ENCODE measurements around the gene TMEM87B.

Gene TMEM87B

DNA sequence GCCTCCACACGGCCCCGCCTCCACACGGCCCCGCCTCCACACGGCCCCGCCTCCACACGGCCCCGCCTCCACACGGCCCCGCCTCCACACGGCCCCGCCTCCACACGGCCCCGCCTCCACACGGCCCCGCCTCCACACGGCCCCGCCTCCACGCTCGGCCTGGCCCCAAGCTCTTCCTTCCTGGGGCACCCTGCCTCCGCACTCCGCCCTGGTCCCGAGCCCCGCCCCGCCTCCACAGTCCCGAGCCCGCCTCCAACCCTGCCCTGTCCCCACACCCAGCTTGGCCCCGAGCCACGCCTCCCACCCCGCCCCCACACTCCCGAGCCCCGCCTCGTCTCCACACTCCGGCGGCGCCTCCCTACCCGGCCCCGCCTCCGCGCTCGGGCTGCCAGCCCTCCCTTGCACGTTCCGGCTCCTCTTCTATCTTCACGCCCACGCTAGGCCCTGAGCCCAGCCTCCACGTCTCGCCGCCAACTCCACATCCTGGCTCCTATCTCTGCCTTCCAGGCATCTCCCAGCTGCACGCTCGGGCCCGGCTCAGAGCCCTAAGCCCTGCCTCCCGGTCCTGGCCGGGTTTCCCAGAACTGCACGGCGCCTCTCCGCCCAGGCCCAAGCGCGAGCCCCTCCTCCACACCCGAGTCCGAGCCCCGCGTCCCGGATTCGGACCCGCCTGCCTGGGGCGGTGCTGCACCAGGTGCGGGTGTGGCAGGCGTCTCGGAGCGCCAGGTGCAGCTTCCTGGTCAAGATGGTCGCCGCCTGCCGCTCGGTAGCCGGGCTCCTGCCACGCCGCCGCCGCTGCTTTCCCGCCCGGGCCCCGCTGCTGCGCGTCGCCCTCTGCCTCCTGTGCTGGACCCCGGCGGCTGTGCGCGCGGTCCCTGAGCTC lies at the start of gene TMEM87B:
Gene TMEM87B, plus strand, starts transcription at position 423 of the 883 bp plus-strand sequence. Its CDS starts 323 bp downstream, at position 746.
- H3K4me1 Mint-ChIP-seq (ENCODE audit: low read depth) = peaks cover 31% of the 10 kb centered on the region
- peaks cover 29% of the 10 kb centered on the region for H3K36me3 Mint-ChIP-seq (ENCODE audit: low read depth)
- no peaks in the 10 kb centered on the region for H3K9me3 Mint-ChIP-seq
- H3K27ac Mint-ChIP-seq = peak within 1 kb of the TSS; percentile 94
- no peaks in the 10 kb centered on the region for H3K27me3 Mint-ChIP-seq
- intact Hi-C loops (cut with micrococcal nuclease) = loop anchor here (5.0 to 10.0 kb wide), 2 partner anchors 200 to 227 kb away; partner anchors contain the start of gene ZC3H8
- H3K4me3 Mint-ChIP-seq = peak within 1 kb of the TSS; percentile 97

DNA sequence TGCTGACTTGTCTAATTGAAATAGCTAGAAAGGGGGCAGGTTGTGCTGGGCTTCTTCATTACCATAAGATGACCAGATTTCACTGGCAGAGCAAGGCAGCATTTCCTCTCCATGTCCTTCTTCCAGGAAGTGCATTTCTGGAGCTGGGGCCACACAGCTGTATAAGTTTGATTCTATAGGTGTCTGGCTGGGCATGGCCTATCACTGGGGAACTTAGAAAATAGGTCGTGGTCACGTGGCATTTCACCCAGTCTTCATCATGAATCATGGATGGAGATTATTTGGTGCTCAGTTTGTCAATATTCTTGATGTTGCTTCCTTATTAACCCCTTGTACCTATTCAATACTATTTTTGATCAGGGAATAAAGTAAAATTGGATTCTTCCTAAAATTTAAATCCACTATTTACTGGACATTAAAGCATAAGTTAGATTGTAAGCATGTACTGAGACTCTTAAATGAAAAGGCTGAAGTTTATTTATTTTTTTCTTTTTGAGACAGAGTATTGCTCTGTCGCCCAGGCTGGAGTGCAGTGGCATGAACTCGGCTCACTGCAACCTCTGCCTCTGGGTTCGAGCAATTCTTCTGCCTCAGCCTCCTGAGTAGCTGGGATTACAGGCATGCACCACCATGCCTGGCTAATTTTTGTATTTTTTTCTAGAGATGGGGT lies 49.5 kb upstream of the TMEM87B start:
- Mint-ChIP-seq H3K36me3 (ENCODE audit: low read depth) (no peaks in the 10 kb centered on the region), H3K27ac (peak overlapping the region; percentile 37), H3K9me3 (no peaks in the 10 kb centered on the region), H3K4me1 (ENCODE audit: low read depth) (peaks cover 57% of the 10 kb centered on the region), H3K27me3 (peaks cover 3% of the 10 kb centered on the region), H3K4me3 (no peak overlapping the region)
- intact Hi-C loops (cut with micrococcal nuclease) = no loop called here

GRCh38 chr2:112006076-112006410 lies 49.0 kb upstream of the TMEM87B start:
- peak overlapping the region; percentile 37 for H3K27ac Mint-ChIP-seq

DNA sequence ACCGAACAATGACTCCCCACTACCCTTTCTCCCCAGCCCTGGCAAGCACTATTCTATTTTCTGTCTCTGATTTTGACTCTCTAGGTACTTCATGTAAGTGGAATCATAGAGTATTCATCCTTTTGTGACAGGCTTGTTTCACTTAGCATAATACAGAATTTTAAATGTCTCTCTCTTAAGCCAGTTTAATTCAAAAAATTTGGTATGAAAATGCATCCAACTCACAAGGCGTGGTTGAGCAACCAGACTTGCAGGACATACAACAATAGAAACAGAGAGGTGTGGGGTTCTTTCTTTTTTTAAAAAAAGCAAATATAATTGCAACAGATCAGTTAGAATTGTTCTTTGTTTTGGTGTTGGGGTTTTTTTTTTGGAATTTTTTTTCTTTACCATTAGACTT lies 47.6 kb upstream of the TMEM87B start:
- Mint-ChIP-seq H3K36me3 (ENCODE audit: low read depth) (no peaks in the 10 kb centered on the region), H3K4me1 (ENCODE audit: low read depth) (peaks cover 66% of the 10 kb centered on the region), H3K27me3 (peaks cover 10% of the 10 kb centered on the region), H3K27ac (no peak overlapping the region), H3K9me3 (no peaks in the 10 kb centered on the region), H3K4me3 (no peak overlapping the region)
- intact Hi-C loops (cut with micrococcal nuclease) = no loop called here

More at GRCh38 chr2:112006076-112006410, 49.0 kb upstream of the TMEM87B start:
- Mint-ChIP-seq H3K9me3 (no peaks in the 10 kb centered on the region), H3K36me3 (ENCODE audit: low read depth) (no peaks in the 10 kb centered on the region), H3K4me1 (ENCODE audit: low read depth) (peaks cover 57% of the 10 kb centered on the region), H3K4me3 (no peak overlapping the region), H3K27me3 (peaks cover 3% of the 10 kb centered on the region)
- intact Hi-C loops (cut with micrococcal nuclease) = no loop called here

DNA sequence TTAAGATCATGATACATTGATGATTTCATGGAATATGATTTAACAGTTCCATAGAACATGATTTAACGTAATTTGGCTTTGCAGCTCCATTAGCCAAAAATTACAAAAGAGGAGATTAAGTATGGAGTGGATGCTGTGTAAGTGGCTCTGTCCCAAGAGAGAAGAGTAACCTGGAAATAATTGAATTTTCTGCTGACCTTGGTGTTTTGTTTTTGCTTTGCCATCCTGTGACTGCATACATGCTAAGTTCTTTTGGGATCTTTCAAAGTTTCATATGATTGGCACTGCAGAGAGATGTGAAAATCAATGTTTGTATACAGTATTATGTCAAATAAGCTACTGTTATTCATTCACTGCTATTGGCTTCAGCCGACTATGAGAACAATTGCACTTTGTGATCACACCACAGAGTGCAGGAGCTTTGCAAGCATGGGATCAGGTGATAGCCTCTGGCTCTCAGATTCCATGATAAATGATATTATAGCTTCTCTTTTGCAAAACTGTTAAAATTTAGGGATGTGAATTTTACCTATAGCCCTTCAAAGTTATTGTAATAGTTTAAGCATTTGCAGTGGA lies 46.1 kb upstream of the TMEM87B start:
- intact Hi-C loops (cut with micrococcal nuclease) = no loop called here
- Mint-ChIP-seq H3K27me3 (peaks cover 10% of the 10 kb centered on the region), H3K27ac (no peak overlapping the region)

GRCh38 chr2:112010751-112011150 lies 44.3 kb upstream of the TMEM87B start:
- Mint-ChIP-seq H3K36me3 (ENCODE audit: low read depth) (no peaks in the 10 kb centered on the region), H3K4me3 (peak overlapping the region; percentile 6), H3K9me3 (no peaks in the 10 kb centered on the region), H3K27ac (peak overlapping the region; percentile 57), H3K27me3 (peaks cover 10% of the 10 kb centered on the region), H3K4me1 (ENCODE audit: low read depth) (peaks cover 43% of the 10 kb centered on the region)
- intact Hi-C loops (cut with micrococcal nuclease) = no loop called here

More for the DNA sequence above, 46.1 kb upstream of the TMEM87B start:
- H3K4me3 Mint-ChIP-seq = no peak overlapping the region
- no peaks in the 10 kb centered on the region for H3K9me3 Mint-ChIP-seq
- peaks cover 61% of the 10 kb centered on the region for H3K4me1 Mint-ChIP-seq (ENCODE audit: low read depth)
- no peaks in the 10 kb centered on the region for H3K36me3 Mint-ChIP-seq (ENCODE audit: low read depth)

- Mint-ChIP-seq H3K27me3 (peaks cover 10% of the 10 kb centered on the region), H3K4me1 (ENCODE audit: low read depth) (peaks cover 35% of the 10 kb centered on the region), H3K4me3 (no peak overlapping the region), H3K9me3 (peaks cover 5% of the 10 kb centered on the region), H3K27ac (no peak overlapping the region), H3K36me3 (ENCODE audit: low read depth) (no peaks in the 10 kb centered on the region)
- intact Hi-C loops (cut with micrococcal nuclease) = no loop called here
These were observed 42.5 kb upstream of the TMEM87B start for GRCh38 chr2:112012556-112012955.

DNA sequence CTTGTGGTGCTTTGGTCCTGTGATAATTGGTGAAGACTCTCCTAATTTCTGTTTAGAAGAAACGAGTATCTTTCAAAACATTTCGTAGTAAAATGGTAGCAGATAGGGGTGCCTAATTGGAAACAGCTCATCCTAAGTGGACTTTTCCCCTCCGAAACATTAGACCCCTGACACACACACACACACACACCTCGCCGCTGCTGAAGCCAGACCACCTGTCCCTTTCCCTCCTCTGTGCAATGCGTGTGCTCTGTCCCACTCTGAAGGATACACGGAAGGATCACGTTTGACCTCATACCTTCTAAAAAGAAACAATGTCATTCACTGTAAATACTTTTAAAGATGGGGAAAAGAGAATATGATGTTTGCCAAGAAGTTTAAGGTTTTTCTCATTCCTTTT lies 36.2 kb upstream of the TMEM87B start:
- intact Hi-C loops (cut with micrococcal nuclease) = no loop called here
- H3K36me3 Mint-ChIP-seq (ENCODE audit: low read depth) = no peaks in the 10 kb centered on the region
- peaks cover 3% of the 10 kb centered on the region for H3K27me3 Mint-ChIP-seq
- no peak overlapping the region for H3K27ac Mint-ChIP-seq
- no peak overlapping the region for H3K4me3 Mint-ChIP-seq
- H3K9me3 Mint-ChIP-seq = peaks cover 9% of the 10 kb centered on the region
- H3K4me1 Mint-ChIP-seq (ENCODE audit: low read depth) = peaks cover 27% of the 10 kb centered on the region

DNA sequence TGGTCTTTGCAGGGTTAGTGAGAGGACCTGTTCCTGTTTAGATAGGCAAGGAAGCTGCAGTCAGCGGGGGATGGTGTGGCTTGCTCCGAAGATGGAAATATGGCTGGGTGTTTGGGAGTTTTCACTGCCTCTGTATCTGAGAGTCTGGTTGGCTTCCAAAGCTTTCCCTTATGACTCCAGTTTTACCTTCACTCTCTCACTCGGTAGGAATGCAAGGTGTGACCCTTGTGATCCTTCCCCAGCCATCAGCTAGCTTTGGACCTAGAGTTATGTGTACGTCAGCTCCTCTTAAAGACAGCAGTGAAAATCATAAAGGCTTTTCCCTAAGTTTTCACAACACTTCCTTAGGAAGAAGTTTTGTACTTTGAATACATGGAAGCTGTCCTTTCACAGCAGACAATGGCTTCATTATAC lies 35.5 kb upstream of the TMEM87B start:
- Mint-ChIP-seq H3K27me3 (peaks cover 3% of the 10 kb centered on the region), H3K36me3 (ENCODE audit: low read depth) (no peaks in the 10 kb centered on the region), H3K4me1 (ENCODE audit: low read depth) (peaks cover 35% of the 10 kb centered on the region), H3K4me3 (no peak overlapping the region), H3K27ac (no peak overlapping the region), H3K9me3 (peaks cover 9% of the 10 kb centered on the region)
- intact Hi-C loops (cut with micrococcal nuclease) = no loop called here

GRCh38 chr2:112020561-112020960 lies 34.5 kb upstream of the TMEM87B start:
- Mint-ChIP-seq H3K36me3 (ENCODE audit: low read depth) (no peaks in the 10 kb centered on the region), H3K4me1 (ENCODE audit: low read depth) (peaks cover 42% of the 10 kb centered on the region), H3K27ac (peak overlapping the region; percentile 18), H3K9me3 (peaks cover 9% of the 10 kb centered on the region), H3K4me3 (no peak overlapping the region), H3K27me3 (peaks cover 3% of the 10 kb centered on the region)
- intact Hi-C loops (cut with micrococcal nuclease) = no loop called here

DNA sequence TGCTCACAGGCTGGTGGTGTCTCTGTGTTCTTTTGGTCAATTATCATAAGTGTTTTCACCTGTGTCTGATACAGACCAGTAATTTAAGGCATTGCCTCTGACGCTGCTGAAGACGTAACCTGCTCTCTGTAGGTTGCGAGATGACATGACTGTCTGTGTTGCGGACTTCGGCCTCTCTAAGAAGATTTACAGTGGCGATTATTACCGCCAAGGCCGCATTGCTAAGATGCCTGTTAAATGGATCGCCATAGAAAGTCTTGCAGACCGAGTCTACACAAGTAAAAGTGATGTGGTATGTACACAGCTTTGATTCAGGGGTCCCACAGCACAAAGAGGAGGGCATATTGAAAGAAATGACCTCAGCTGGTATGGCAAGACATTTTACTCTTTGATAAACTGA lies 33.8 kb upstream of the TMEM87B start:
- intact Hi-C loops (cut with micrococcal nuclease) = no loop called here
- Mint-ChIP-seq H3K36me3 (ENCODE audit: low read depth) (no peaks in the 10 kb centered on the region), H3K4me1 (ENCODE audit: low read depth) (peaks cover 42% of the 10 kb centered on the region), H3K27ac (no peak overlapping the region), H3K9me3 (peaks cover 9% of the 10 kb centered on the region), H3K27me3 (peaks cover 3% of the 10 kb centered on the region), H3K4me3 (no peak overlapping the region)

DNA sequence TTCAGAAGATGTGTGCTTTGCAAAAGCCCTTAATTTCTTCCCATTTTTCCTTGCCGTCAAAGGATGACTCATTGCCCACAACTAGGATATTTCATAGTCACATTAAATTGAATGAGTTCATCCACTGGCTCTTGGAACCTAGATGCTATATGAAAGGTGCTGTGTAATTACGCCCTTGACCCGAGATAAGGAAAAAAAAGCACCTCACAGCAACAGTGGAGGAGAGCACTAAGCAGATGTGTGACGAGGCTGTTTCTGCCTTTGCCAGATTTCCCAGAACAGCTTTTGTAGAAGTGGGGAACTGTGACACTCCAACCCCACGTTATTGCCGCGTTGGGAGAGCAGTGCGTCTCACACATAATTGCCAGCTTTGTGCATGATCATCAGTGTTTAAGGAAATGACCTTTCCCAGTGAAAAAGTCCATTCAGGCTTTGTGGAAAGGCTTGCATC lies 33.3 kb upstream of the TMEM87B start:
- H3K4me3 Mint-ChIP-seq = no peak overlapping the region
- peak overlapping the region; percentile 26 for H3K27ac Mint-ChIP-seq

DNA sequence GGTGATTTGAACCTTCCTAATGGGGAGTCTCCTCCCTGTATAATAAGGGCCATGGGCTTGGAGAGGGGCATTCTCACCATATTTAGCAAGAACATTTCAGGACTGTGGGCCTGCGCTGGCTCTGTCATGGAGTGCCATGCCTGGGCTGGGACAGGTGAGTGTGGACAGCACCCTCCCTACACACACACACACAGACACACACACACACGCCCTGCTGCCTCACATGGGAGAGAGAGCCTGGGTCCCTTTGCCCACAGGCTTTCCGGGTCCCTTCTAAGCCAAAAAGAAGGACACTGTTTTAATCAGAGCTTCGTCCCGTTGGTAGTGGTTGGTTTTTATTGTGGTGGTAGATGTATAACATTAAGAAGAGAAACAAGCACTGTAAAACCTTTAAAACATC lies 31.4 kb upstream of the TMEM87B start:
- H3K36me3 Mint-ChIP-seq (ENCODE audit: low read depth) = no peaks in the 10 kb centered on the region
- peaks cover 3% of the 10 kb centered on the region for H3K27me3 Mint-ChIP-seq
- peaks cover 37% of the 10 kb centered on the region for H3K4me1 Mint-ChIP-seq (ENCODE audit: low read depth)
- H3K4me3 Mint-ChIP-seq = no peak overlapping the region
- peak overlapping the region; percentile 86 for H3K27ac Mint-ChIP-seq
- no peaks in the 10 kb centered on the region for H3K9me3 Mint-ChIP-seq
- intact Hi-C loops (cut with micrococcal nuclease) = no loop called here

More for the DNA sequence above, 33.3 kb upstream of the TMEM87B start:
- Mint-ChIP-seq H3K27me3 (peaks cover 3% of the 10 kb centered on the region), H3K36me3 (ENCODE audit: low read depth) (no peaks in the 10 kb centered on the region), H3K9me3 (peaks cover 9% of the 10 kb centered on the region), H3K4me1 (ENCODE audit: low read depth) (peaks cover 42% of the 10 kb centered on the region)
- intact Hi-C loops (cut with micrococcal nuclease) = no loop called here

DNA sequence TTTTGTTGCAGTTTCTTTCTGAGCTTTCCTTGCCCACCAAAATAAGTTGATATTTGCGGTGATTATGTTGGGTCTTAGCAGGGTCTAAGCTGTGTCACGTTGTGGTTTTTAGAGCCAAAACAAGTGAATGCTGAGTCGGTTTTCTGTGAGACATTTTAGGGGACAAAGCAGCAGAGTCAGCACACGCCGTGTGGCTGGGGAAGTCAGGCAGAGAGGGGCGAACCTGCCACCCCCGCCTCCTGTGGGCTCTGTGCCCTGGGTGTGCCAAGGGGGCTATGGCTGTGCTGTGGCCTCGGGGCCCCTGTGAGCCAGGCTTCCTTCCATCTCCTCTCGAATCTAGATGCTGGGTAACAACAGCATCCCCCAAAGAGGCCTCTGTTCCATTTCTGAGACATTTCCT lies 30.8 kb upstream of the TMEM87B start:
- peak overlapping the region; percentile 86 for H3K27ac Mint-ChIP-seq
- H3K9me3 Mint-ChIP-seq = no peaks in the 10 kb centered on the region
- H3K36me3 Mint-ChIP-seq (ENCODE audit: low read depth) = no peaks in the 10 kb centered on the region
- intact Hi-C loops (cut with micrococcal nuclease) = no loop called here
- peaks cover 37% of the 10 kb centered on the region for H3K4me1 Mint-ChIP-seq (ENCODE audit: low read depth)
- no peak overlapping the region for H3K4me3 Mint-ChIP-seq
- peaks cover 3% of the 10 kb centered on the region for H3K27me3 Mint-ChIP-seq

All from dendritic cell treated with granulocyte-macrophage colony-stimulating factor and Interleukin-4, amounts not matched to agents 40 ng/mL and 50 ng/mL, for 4 days (primary cell).